Karpas-422 (cell line): ENCODE results near the gene MAN1A1. TPM values are rescaled to one million over a fixed set of nuclear protein-coding genes. Genes with fewer than 3 reads are reported as not detected.

Experiments
- DNase-seq: peaks from one replicate; pipeline ENCODE4 v3.0.0-alpha.2; 2015
- H2AFZ ChIP-seq: fragments of 200-600 bp; sonication (generic); 2 replicates; pipeline ENCODE4 v1.6.1; 2014; ENCODE audit warnings: antibody characterized with exemption, low read length, mixed read lengths
- H3K27ac ChIP-seq: fragments of 200-600 bp; sonication (generic); 2 replicates; pipeline ENCODE4 v1.5.1; 2014; ENCODE audit warnings: mild to moderate bottlenecking, low read length, moderate library complexity
- H3K27me3 ChIP-seq: fragments of 200-600 bp; sonication (generic); 2 replicates; pipeline ENCODE4 v1.6.1; 2014; ENCODE audit warnings: low read length, mixed read lengths
- H3K36me3 ChIP-seq: fragments of 200-600 bp; sonication (generic); 2 replicates; pipeline ENCODE4 v1.6.1; 2014; ENCODE audit warnings: low read length, mixed read lengths; ENCODE audit not compliant: insufficient read depth
- H3K4me1 ChIP-seq: fragments of 200-600 bp; sonication (generic); 2 replicates; pipeline ENCODE4 v1.6.1; 2014; ENCODE audit warnings: mild to moderate bottlenecking, low read length, mixed read lengths
- H3K4me2 ChIP-seq: fragments of 200-600 bp; sonication (generic); 2 replicates; pipeline ENCODE4 v1.6.1; 2014; ENCODE audit warnings: low read length, low read depth, mild to moderate bottlenecking; ENCODE audit not compliant: poor library complexity, severe bottlenecking
- H3K4me3 ChIP-seq: fragments of 200-600 bp; sonication (generic); 2 replicates; pipeline ENCODE4 v1.5.1; 2014; ENCODE audit warnings: mild to moderate bottlenecking, antibody characterized with exemption, low read length, mixed read lengths
- H3K79me2 ChIP-seq: fragments of 200-600 bp; sonication (generic); 2 replicates; pipeline ENCODE4 v1.6.1; 2014; ENCODE audit warnings: mild to moderate bottlenecking, low read length, mixed read lengths
- H3K9ac ChIP-seq: fragments of 200-600 bp; sonication (generic); 2 replicates; pipeline ENCODE4 v1.6.0; 2014; ENCODE audit warnings: low read length
- H3K9me2 ChIP-seq: fragments of 200-600 bp; sonication (generic), shearing (Covaris generic); replicated peaks from 2 replicates; pipeline ENCODE4 v1.6.0; 2014; ENCODE audit warnings: mild to moderate bottlenecking, low read length, moderate library complexity; ENCODE audit not compliant: insufficient read depth
- H3K9me3 ChIP-seq: fragments of 300-700, 200-600 bp; sonication (generic); 2 replicates; pipeline ENCODE4 v1.6.1; 2014; ENCODE audit warnings: low read length, mixed read lengths
- H4K20me1 ChIP-seq: fragments of 200-600 bp; sonication (generic); 2 replicates; pipeline ENCODE4 v1.6.1; 2014; ENCODE audit warnings: mild to moderate bottlenecking, antibody characterized with exemption, low read length, low read depth; ENCODE audit not compliant: insufficient read depth
- total RNA-seq: library from RNA; depleted of rRNA; stranded (reverse); fragments of >200 nt; shearing (Covaris generic); gene quantifications from 2 replicates; pipeline ENCODE4 v1.2.3, GENCODE V29; 2014; ENCODE audit warnings: low replicate concordance

The MAN1A1 gene
- total RNA-seq, 1 experiment from 2014 or later: 0.48 TPM

GRCh38 chr6:119200512-119201175 lies 148.9 kb downstream of the MAN1A1 start:
- H2AFZ ChIP-seq: no peak overlapping the region
- no peak overlapping the region for H3K4me2 ChIP-seq
- no peak overlapping the region for H3K9ac ChIP-seq
- H3K79me2 ChIP-seq: no peaks in the 10 kb centered on the region
- no peaks in the 10 kb centered on the region for H3K36me3 ChIP-seq
- H3K27ac ChIP-seq: no peak overlapping the region
- no peaks in the 10 kb centered on the region for H3K9me3 ChIP-seq
- H4K20me1 ChIP-seq: no peaks in the 10 kb centered on the region
- no peak overlapping the region for H3K4me3 ChIP-seq
- DNase-seq: no peak
- H3K4me1 ChIP-seq: no peaks in the 10 kb centered on the region
- H3K9me2 ChIP-seq: no peaks in the 10 kb centered on the region
- H3K27me3 ChIP-seq: no peaks in the 10 kb centered on the region

- no peaks in the 10 kb centered on the region for H3K27me3 ChIP-seq
- no peak overlapping the region for H3K27ac ChIP-seq
- H3K4me2 ChIP-seq: no peak overlapping the region
- no peaks in the 10 kb centered on the region for H3K9me2 ChIP-seq
- H3K9ac ChIP-seq: no peak overlapping the region
- H3K36me3 ChIP-seq: no peaks in the 10 kb centered on the region
- no peak for DNase-seq
- H3K9me3 ChIP-seq: no peaks in the 10 kb centered on the region
- H3K4me3 ChIP-seq: no peak overlapping the region
- H3K4me1 ChIP-seq: no peaks in the 10 kb centered on the region
- no peaks in the 10 kb centered on the region for H3K79me2 ChIP-seq
- no peaks in the 10 kb centered on the region for H4K20me1 ChIP-seq
- H2AFZ ChIP-seq: no peak overlapping the region
These were observed 152.3 kb downstream of the MAN1A1 start for GRCh38 chr6:119197271-119197670.

DNA sequence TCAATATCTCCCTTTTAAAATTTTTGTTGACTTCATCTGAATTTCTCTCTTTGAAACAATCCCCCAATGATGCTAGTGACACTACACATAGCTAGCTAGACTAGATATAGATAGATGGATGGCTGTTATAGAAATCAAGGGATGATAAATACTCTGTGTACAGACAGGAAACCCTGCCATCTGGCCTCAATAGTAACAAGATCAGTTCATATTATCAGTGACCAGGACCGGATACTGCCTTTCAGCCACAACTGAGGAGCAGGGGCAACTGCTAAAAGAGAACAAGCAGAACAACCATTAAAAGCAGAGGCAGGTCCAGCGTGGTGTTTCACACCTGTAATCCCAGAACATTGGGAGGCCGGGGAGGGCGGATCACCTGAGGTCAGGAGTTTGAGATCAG lies 152.8 kb downstream of the MAN1A1 start:
- Histone ChIP-seq H3K9ac (no peak overlapping the region), H3K4me3 (no peak overlapping the region), H3K9me3 (no peaks in the 10 kb centered on the region), H2AFZ (no peak overlapping the region), H3K27ac (no peak overlapping the region), H3K79me2 (no peaks in the 10 kb centered on the region), H3K9me2 (no peaks in the 10 kb centered on the region), H4K20me1 (no peaks in the 10 kb centered on the region), H3K36me3 (no peaks in the 10 kb centered on the region), H3K4me2 (no peak overlapping the region), H3K4me1 (no peaks in the 10 kb centered on the region), H3K27me3 (no peaks in the 10 kb centered on the region)
- DNase-seq: no peak

- Histone ChIP-seq H3K4me1 (no peaks in the 10 kb centered on the region), H3K4me3 (no peak overlapping the region), H4K20me1 (no peaks in the 10 kb centered on the region), H3K27ac (no peak overlapping the region), H2AFZ (no peak overlapping the region), H3K79me2 (no peaks in the 10 kb centered on the region), H3K9me2 (no peaks in the 10 kb centered on the region), H3K27me3 (no peaks in the 10 kb centered on the region), H3K9me3 (no peaks in the 10 kb centered on the region), H3K9ac (no peak overlapping the region), H3K4me2 (no peak overlapping the region), H3K36me3 (no peaks in the 10 kb centered on the region)
- DNase-seq: no peak
These were observed 153.7 kb downstream of the MAN1A1 start for GRCh38 chr6:119195848-119196247.

GRCh38 chr6:119195204-119195603 lies 154.4 kb downstream of the MAN1A1 start:
- H3K9me3 ChIP-seq: no peaks in the 10 kb centered on the region

DNA sequence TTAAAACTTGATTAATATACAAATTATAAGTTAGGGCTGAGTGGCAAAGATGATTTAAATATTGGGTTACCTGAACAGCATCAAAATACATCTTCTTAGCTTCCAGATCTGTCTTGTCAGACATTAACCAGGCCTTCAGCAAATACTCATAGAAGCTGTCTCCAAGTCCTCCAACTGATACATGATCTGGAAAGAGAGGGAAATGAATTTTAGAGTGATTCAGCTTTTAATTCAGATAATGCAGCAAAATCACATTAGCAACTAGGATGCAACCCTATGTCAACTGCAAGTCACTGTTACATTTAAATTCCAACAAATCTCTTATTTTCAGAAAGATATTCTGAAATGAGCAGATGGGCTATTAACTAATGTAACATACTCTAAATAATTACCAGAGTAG lies 155.9 kb downstream of the MAN1A1 start:
- Histone ChIP-seq H3K27ac (no peak overlapping the region), H4K20me1 (no peaks in the 10 kb centered on the region), H3K27me3 (no peaks in the 10 kb centered on the region), H3K9me2 (no peaks in the 10 kb centered on the region), H3K4me2 (no peak overlapping the region), H3K4me1 (no peaks in the 10 kb centered on the region), H3K4me3 (no peak overlapping the region), H2AFZ (no peak overlapping the region), H3K9me3 (no peaks in the 10 kb centered on the region), H3K79me2 (no peaks in the 10 kb centered on the region), H3K9ac (no peak overlapping the region), H3K36me3 (no peaks in the 10 kb centered on the region)
- DNase-seq: no peak

More at GRCh38 chr6:119195204-119195603, 154.4 kb downstream of the MAN1A1 start:
- no peaks in the 10 kb centered on the region for H4K20me1 ChIP-seq
- H3K27me3 ChIP-seq: no peaks in the 10 kb centered on the region
- no peaks in the 10 kb centered on the region for H3K36me3 ChIP-seq
- H3K27ac ChIP-seq: no peak overlapping the region
- H3K79me2 ChIP-seq: no peaks in the 10 kb centered on the region
- DNase-seq: no peak
- H3K9me2 ChIP-seq: no peaks in the 10 kb centered on the region
- H2AFZ ChIP-seq: no peak overlapping the region
- no peak overlapping the region for H3K4me2 ChIP-seq
- no peak overlapping the region for H3K9ac ChIP-seq
- H3K4me1 ChIP-seq: no peaks in the 10 kb centered on the region
- no peak overlapping the region for H3K4me3 ChIP-seq

DNA sequence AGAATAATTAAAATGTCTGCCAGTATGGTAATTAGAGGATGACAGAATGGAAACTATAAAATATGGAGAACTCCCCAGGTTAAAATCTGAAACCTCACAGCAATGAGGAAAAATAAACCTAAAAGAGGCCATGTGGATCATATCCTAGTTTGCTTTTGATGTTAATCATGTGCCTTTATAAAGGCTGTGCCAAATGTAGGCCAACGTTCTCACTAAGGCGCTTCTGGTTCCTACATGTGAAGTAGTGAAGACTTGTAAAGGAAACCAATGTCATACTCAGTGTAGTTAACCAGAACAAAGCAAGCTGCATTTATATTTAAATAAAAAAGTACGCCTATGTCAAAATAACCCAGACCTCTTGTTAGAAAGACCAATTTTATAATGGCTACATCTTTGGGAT lies 157.4 kb downstream of the MAN1A1 start:
- no peaks in the 10 kb centered on the region for H3K9me2 ChIP-seq
- no peaks in the 10 kb centered on the region for H3K27me3 ChIP-seq
- H3K79me2 ChIP-seq: no peaks in the 10 kb centered on the region
- H3K9me3 ChIP-seq: no peaks in the 10 kb centered on the region
- H3K9ac ChIP-seq: no peak overlapping the region
- no peaks in the 10 kb centered on the region for H3K4me1 ChIP-seq
- DNase-seq: no peak
- H3K4me3 ChIP-seq: no peak overlapping the region
- H4K20me1 ChIP-seq: no peaks in the 10 kb centered on the region
- no peak overlapping the region for H3K4me2 ChIP-seq
- no peak overlapping the region for H3K27ac ChIP-seq
- H2AFZ ChIP-seq: no peak overlapping the region
- no peaks in the 10 kb centered on the region for H3K36me3 ChIP-seq

- Histone ChIP-seq H3K4me2 (no peak overlapping the region), H4K20me1 (no peaks in the 10 kb centered on the region), H3K4me1 (no peaks in the 10 kb centered on the region), H3K27ac (no peak overlapping the region), H3K9ac (no peak overlapping the region), H2AFZ (no peak overlapping the region), H3K9me2 (no peaks in the 10 kb centered on the region), H3K9me3 (no peaks in the 10 kb centered on the region), H3K79me2 (no peaks in the 10 kb centered on the region), H3K4me3 (no peak overlapping the region), H3K27me3 (no peaks in the 10 kb centered on the region), H3K36me3 (no peaks in the 10 kb centered on the region)
- no peak for DNase-seq
These were observed 159.4 kb downstream of the MAN1A1 start for GRCh38 chr6:119190176-119190575.
